ENCODE results near the gene SCT.
A peak's percentile ranks its signal among the peaks of the same experiment; 100 is the strongest.

The SCT gene

GRCh38 chr11:586376-587316, 40.3 kb downstream of the SCT start:
- no peak overlapping the region for H3K9ac ChIP-seq (ENCODE audit: low read length)
- H3K36me3 ChIP-seq (ENCODE audit: control insufficient read depth, low read depth, low read length) = peaks cover 64% of the 10 kb centered on the region
- H3K9me3 ChIP-seq (ENCODE audit: control insufficient read depth, low read depth, low read length) = no peaks in the 10 kb centered on the region
- H3K27me3 ChIP-seq (ENCODE audit: control insufficient read depth, insufficient read depth, low read length) = no peaks in the 10 kb centered on the region
- H3K27ac ChIP-seq (ENCODE audit: low read length) = no peak overlapping the region
- no peaks in the 10 kb centered on the region for H3K4me1 ChIP-seq (ENCODE audit: control insufficient read depth, low read depth, low read length)
- H3K4me3 ChIP-seq (ENCODE audit: low read length) = no peak overlapping the region

GRCh38 chr11:584287-584686, 42.7 kb downstream of the SCT start:
- Histone ChIP-seq H3K4me1 (ENCODE audit: control insufficient read depth, low read depth, low read length) (no peaks in the 10 kb centered on the region), H3K9ac (ENCODE audit: low read length) (no peak overlapping the region), H3K27me3 (ENCODE audit: control insufficient read depth, insufficient read depth, low read length) (no peaks in the 10 kb centered on the region), H3K4me3 (ENCODE audit: low read length) (no peak overlapping the region), H3K36me3 (ENCODE audit: control insufficient read depth, low read depth, low read length) (peaks cover 46% of the 10 kb centered on the region), H3K27ac (ENCODE audit: low read length) (no peak overlapping the region), H3K9me3 (ENCODE audit: control insufficient read depth, low read depth, low read length) (no peaks in the 10 kb centered on the region)

GRCh38 chr11:581752-582151, 45.2 kb downstream of the SCT start:
- no peak overlapping the region for H3K4me3 ChIP-seq (ENCODE audit: low read length)
- H3K27ac ChIP-seq (ENCODE audit: low read length) = no peak overlapping the region
- H3K27me3 ChIP-seq (ENCODE audit: control insufficient read depth, insufficient read depth, low read length) = no peaks in the 10 kb centered on the region
- H3K36me3 ChIP-seq (ENCODE audit: control insufficient read depth, low read depth, low read length) = peaks cover 26% of the 10 kb centered on the region
- no peaks in the 10 kb centered on the region for H3K9me3 ChIP-seq (ENCODE audit: control insufficient read depth, low read depth, low read length)
- peaks cover 6% of the 10 kb centered on the region for H3K4me1 ChIP-seq (ENCODE audit: control insufficient read depth, low read depth, low read length)
- no peak overlapping the region for H3K9ac ChIP-seq (ENCODE audit: low read length)

DNA sequence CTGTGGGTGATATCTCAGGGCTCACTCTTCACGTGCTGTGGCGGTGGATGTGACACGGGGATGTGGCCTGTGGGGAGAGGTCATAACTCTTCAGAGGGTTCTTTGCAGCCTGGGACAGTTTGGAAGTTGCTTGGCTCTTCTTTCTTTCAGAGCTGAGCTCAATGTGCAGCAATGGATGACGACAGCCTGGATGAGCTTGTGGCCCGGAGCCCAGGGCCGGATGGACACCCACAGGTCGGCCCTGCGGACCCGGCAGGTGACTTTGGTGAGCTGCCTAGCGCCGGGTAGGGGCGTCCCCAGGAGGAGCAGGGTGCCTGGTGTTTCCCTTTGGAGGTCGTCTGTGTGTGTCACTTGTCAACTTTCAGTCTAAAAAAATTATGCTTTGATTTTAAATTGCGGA, 45.6 kb downstream of the SCT start:
- Histone ChIP-seq H3K9ac (ENCODE audit: low read length) (no peak overlapping the region), H3K27ac (ENCODE audit: low read length) (no peak overlapping the region), H3K36me3 (ENCODE audit: control insufficient read depth, low read depth, low read length) (peaks cover 22% of the 10 kb centered on the region), H3K4me1 (ENCODE audit: control insufficient read depth, low read depth, low read length) (peaks cover 6% of the 10 kb centered on the region), H3K4me3 (ENCODE audit: low read length) (no peak overlapping the region), H3K27me3 (ENCODE audit: control insufficient read depth, insufficient read depth, low read length) (no peaks in the 10 kb centered on the region), H3K9me3 (ENCODE audit: control insufficient read depth, low read depth, low read length) (no peaks in the 10 kb centered on the region)

DNA sequence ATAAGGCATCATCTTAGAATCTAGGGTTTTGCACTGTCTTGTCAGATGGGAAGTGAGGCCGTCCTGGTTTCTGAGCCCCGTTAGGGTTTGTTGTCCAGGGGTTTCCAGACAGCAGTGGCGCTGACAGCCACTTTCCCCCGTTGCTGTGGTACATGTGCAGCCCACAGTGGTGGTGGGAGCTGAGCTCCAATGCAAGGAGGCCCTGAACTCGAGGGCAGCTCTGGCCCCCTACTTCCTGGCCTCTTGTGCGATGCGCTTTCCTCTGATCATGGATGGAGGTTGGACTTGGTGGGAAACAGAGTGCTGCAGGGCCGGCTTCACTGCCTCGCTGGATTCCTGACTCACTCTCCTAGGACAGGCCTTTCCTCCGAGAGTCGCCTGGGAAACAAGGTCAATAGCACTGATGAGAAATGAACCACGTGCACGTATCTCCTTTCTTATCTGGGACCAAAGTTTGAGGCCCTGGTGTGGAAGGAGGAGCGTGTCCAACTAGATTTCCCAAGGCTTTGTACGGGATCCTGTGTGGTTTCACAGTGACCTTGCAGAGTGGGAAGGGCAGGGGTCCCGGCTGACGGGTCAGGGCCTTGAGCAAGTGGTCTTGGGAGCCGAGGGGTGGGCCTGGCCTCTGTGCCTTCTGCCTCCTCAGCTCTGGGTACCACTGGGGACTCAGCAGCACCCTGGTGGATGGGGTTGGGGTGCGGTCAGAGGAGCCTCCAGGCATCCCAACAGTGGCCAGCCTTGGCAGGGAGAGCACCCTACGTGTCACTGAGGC, 47.0 kb downstream of the SCT start:
- Histone ChIP-seq H3K9ac (ENCODE audit: low read length) (no peak overlapping the region), H3K27ac (ENCODE audit: low read length) (no peak overlapping the region), H3K4me3 (ENCODE audit: low read length) (no peak overlapping the region), H3K27me3 (ENCODE audit: control insufficient read depth, insufficient read depth, low read length) (peaks cover 6% of the 10 kb centered on the region), H3K4me1 (ENCODE audit: control insufficient read depth, low read depth, low read length) (peaks cover 7% of the 10 kb centered on the region), H3K36me3 (ENCODE audit: control insufficient read depth, low read depth, low read length) (peaks cover 19% of the 10 kb centered on the region), H3K9me3 (ENCODE audit: control insufficient read depth, low read depth, low read length) (no peaks in the 10 kb centered on the region)

GRCh38 chr11:578276-579035, 48.5 kb downstream of the SCT start:
- Histone ChIP-seq H3K9ac (ENCODE audit: low read length) (no peak overlapping the region), H3K36me3 (ENCODE audit: control insufficient read depth, low read depth, low read length) (peaks cover 12% of the 10 kb centered on the region), H3K9me3 (ENCODE audit: control insufficient read depth, low read depth, low read length) (no peaks in the 10 kb centered on the region), H3K4me1 (ENCODE audit: control insufficient read depth, low read depth, low read length) (peaks cover 9% of the 10 kb centered on the region), H3K4me3 (ENCODE audit: low read length) (peak overlapping the region; percentile 76), H3K27me3 (ENCODE audit: control insufficient read depth, insufficient read depth, low read length) (peaks cover 20% of the 10 kb centered on the region), H3K27ac (ENCODE audit: low read length) (no peak overlapping the region)

- peaks cover 9% of the 10 kb centered on the region for H3K4me1 ChIP-seq (ENCODE audit: control insufficient read depth, low read depth, low read length)
- H3K9ac ChIP-seq (ENCODE audit: low read length) = peak overlapping the region; percentile 81
- peaks cover 9% of the 10 kb centered on the region for H3K36me3 ChIP-seq (ENCODE audit: control insufficient read depth, low read depth, low read length)
- no peaks in the 10 kb centered on the region for H3K9me3 ChIP-seq (ENCODE audit: control insufficient read depth, low read depth, low read length)
- H3K4me3 ChIP-seq (ENCODE audit: low read length) = peak overlapping the region; percentile 76
- no peak overlapping the region for H3K27ac ChIP-seq (ENCODE audit: low read length)
- peaks cover 24% of the 10 kb centered on the region for H3K27me3 ChIP-seq (ENCODE audit: control insufficient read depth, insufficient read depth, low read length)
Observed at GRCh38 chr11:577611-577894, 49.4 kb downstream of the SCT start.

DNA sequence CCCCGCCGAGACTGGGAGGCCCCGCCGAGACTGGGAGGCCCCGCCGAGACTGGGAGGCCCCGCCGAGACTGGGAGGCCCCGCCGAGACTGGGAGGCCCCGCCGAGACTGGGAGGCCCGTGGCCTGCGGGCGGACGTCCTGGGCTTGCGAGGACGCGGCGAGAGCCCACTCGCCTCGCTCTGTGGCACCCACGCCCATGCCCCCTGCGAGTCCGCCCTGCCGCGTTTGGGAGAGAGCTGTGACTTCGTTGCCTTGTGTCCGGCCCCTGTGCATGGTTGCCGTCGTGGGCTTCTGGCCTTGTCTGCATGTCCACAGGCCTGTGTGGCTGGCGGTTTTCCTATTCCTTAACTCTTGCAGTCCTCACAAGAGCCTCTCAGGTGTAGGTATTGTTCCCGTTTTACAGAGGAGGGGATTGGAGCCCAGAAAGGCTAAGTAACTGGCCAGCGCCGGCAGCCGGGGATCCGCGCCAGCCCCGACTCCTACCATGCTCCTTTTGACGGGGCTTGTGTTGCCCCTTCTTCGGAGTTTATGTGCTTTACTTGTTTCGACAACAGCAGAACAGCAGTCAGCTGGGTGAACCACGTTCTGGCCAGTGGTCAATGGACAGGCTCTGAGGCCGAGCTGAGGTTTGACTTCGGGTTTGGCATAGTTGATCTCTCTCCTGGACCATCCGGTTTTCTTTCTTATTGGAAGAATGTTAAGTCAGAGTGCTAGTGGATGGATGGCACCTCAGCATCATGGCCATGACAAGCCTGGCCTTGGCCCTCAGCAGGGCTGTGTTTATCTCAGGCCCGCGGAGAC, 50.0 kb downstream of the SCT start:
- peaks cover 9% of the 10 kb centered on the region for H3K4me1 ChIP-seq (ENCODE audit: control insufficient read depth, low read depth, low read length)
- H3K36me3 ChIP-seq (ENCODE audit: control insufficient read depth, low read depth, low read length) = peaks cover 5% of the 10 kb centered on the region
- H3K27me3 ChIP-seq (ENCODE audit: control insufficient read depth, insufficient read depth, low read length) = peaks cover 24% of the 10 kb centered on the region
- no peaks in the 10 kb centered on the region for H3K9me3 ChIP-seq (ENCODE audit: control insufficient read depth, low read depth, low read length)
- peak overlapping the region; percentile 81 for H3K9ac ChIP-seq (ENCODE audit: low read length)
- no peak overlapping the region for H3K27ac ChIP-seq (ENCODE audit: low read length)
- H3K4me3 ChIP-seq (ENCODE audit: low read length) = peak overlapping the region; percentile 76
